Aorta (tissue), 5 donors: Measurements from ENCODE around the gene OSGIN1. TPM values are rescaled to one million over a fixed set of nuclear protein-coding genes. Genes with fewer than 3 reads are reported as not detected.

Source experiments
- ATAC-seq: fragments of 200-7000 bp; cut with Tn5 transposase; one replicate; pipeline ENCODE4 v1.9.1; 2022; ENCODE audit warnings: moderate library complexity; ENCODE audit not compliant: low FRiP score
- DNase-seq, 2 donors: peaks; one replicate each; pipeline ENCODE4 v3.0.0-alpha.2; 2020
- H3K27ac ChIP-seq, 2 donors: one replicate each; pipeline ENCODE4 v1.5.1; 2013; ENCODE audit warnings: low read length in 2 of 2, mild to moderate bottlenecking in 2 of 2, moderate library complexity in 2 of 2, control low read depth in 1 of 2, inconsistent platforms in 1 of 2, low read depth in 1 of 2
- H3K27me3 ChIP-seq, 2 donors: one replicate each; pipeline ENCODE4 v1.6.1; 2013; ENCODE audit warnings: control low read depth in 1 of 2, low read length in 1 of 2, mild to moderate bottlenecking in 1 of 2, moderate library complexity in 1 of 2; ENCODE audit not compliant: insufficient read depth in 2 of 2, control insufficient read depth in 1 of 2
- H3K36me3 ChIP-seq, 2 donors: one replicate each; pipeline ENCODE4 v1.6.1; 2013; ENCODE audit warnings: control low read depth in 1 of 2, low read length in 1 of 2, mild to moderate bottlenecking in 1 of 2; ENCODE audit not compliant: insufficient read depth in 2 of 2, control insufficient read depth in 1 of 2
- H3K4me1 ChIP-seq, 2 donors: one replicate each; pipeline ENCODE4 v1.6.1; 2013; ENCODE audit warnings: low read length in 2 of 2, control low read depth in 1 of 2, mild to moderate bottlenecking in 1 of 2, moderate library complexity in 1 of 2; ENCODE audit not compliant: insufficient read depth in 2 of 2, control insufficient read depth in 1 of 2
- H3K4me3 ChIP-seq, 2 donors: one replicate each; pipeline ENCODE4 v1.5.1; 2013; ENCODE audit warnings: low read length in 2 of 2, control low read depth in 1 of 2, mild to moderate bottlenecking in 1 of 2
- H3K9me3 ChIP-seq: one replicate; pipeline ENCODE4 v1.6.1; 2013; ENCODE audit warnings: mild to moderate bottlenecking, low read length; ENCODE audit not compliant: control insufficient read depth
- WGBS, 2 donors: extraction: QIAGEN DNeasy Blood & Tissue Kit; methylation state at CpG; one replicate each; pipeline ENCODE4 v1.1.7; 2013; 5-methylcytosine and 5-hydroxymethylcytosine counted together
- intact Hi-C, 2 donors: fragments of 100-400 bp; cut with DNase I; formaldehyde crosslinking; loops; one replicate each; pipeline versions ENCODE4 v1.14.2 to v1.15.0; 2022
- polyA plus RNA-seq, 2 donors: library from polyadenylated mRNA; stranded (reverse); fragments of 200-250 nt; gene quantifications; one replicate each; pipeline ENCODE4 v1.2.3, GENCODE V29; 2013
- total RNA-seq, 2 donors: library from RNA; stranded (reverse); fragmentation: NEBNext Ultra II Directional; extraction: Animal tissue kit (Norgen Biotek cat#: 25700); gene quantifications; one replicate each; pipeline ENCODE4 v1.2.1, GENCODE V29; 2021
- donor health status: healthy with polysubstance abuse.
- donor health status: Bipolar disorder and iron deficiency.
- donor health status: DM: no; HTN: no; CAD: no.
- donor health status: DM: no; HTN: no; CAD: no.
- donor health status: DM: yes; HTN: yes; CAD: no.

The OSGIN1 gene
- total and polyA plus RNA-seq, 4 donors: 10.0 to 13.7 (median 12.0) TPM

- DNase-seq (peak in 1 of 2 donors; percentile 38), ATAC-seq (no peak)
- H3K27ac ChIP-seq: no peak overlapping the region
- H3K4me3 ChIP-seq: no peak overlapping the region
- no peaks in the 10 kb centered on the region for H3K27me3 ChIP-seq
- H3K36me3 ChIP-seq: peaks cover 0 to 2% of the 10 kb centered on the region in 2 donors
- intact Hi-C loops: loop anchor here (5.0 to 10.0 kb wide), 2 partner anchors 216 to 219 kb away; partner anchors contain the start of gene TAF1C (in 1 of the 2)
- H3K4me1 ChIP-seq: no peaks in the 10 kb centered on the region
- 93 to 95% methylated on average over 8 to 13 of the region's 13 CpGs for WGBS, 2 donors
- H3K9me3 ChIP-seq: no peaks in the 10 kb centered on the region
These were observed 13.2 kb downstream of the OSGIN1 start for GRCh38 chr16:83966153-83966696.

GRCh38 chr16:83967091-83967490, 14.1 kb downstream of the OSGIN1 start:
- Histone ChIP-seq H3K9me3 (no peaks in the 10 kb centered on the region), H3K4me1 (no peaks in the 10 kb centered on the region), H3K4me3 (no peak overlapping the region), H3K27me3 (no peaks in the 10 kb centered on the region), H3K27ac (no peak overlapping the region), H3K36me3 (peaks cover 0 to 2% of the 10 kb centered on the region in 2 donors)
- 79 to 80% methylated on average over 2 of the region's 2 CpGs for WGBS, 2 donors
- intact Hi-C loops: loop anchor here (5.0 to 10.0 kb wide), 2 partner anchors 215 to 218 kb away; partner anchors contain the start of gene TAF1C (in 1 of the 2)
- no peak for ATAC-seq
- DNase-seq: peak in 1 of 2 donors; percentile 8

GRCh38 chr16:83967838-83968305, 14.8 kb downstream of the OSGIN1 start, which contains the start of gene NECAB2:
NECAB2 (plus strand) TSS chr16:83968244; CDS start chr16:83968649, 405 bp downstream.
- 11 to 13% methylated on average over 29 to 35 of the region's 35 CpGs for WGBS, 2 donors
- intact Hi-C loops: loop anchor here (5.0 to 10.0 kb wide), 2 partner anchors 214 to 217 kb away; partner anchors contain the start of gene TAF1C (in 1 of the 2)

GRCh38 chr16:83968306-83968851, 15.3 kb downstream of the OSGIN1 start:
- ATAC-seq (no peak), DNase-seq (no peak)
- Histone ChIP-seq H3K9me3 (no peaks in the 10 kb centered on the region), H3K4me1 (no peaks in the 10 kb centered on the region), H3K4me3 (peak overlapping the region; percentile 39 to 55), H3K27ac (no peak overlapping the region), H3K36me3 (peaks cover 0 to 2% of the 10 kb centered on the region in 2 donors), H3K27me3 (no peaks in the 10 kb centered on the region)
- intact Hi-C loops: loop anchor here (5.0 to 10.0 kb wide), 2 partner anchors 214 to 216 kb away; partner anchors contain the start of gene TAF1C (in 1 of the 2)
- 0 to 1% methylated on average over 7 to 87 of the region's 87 CpGs for WGBS, 2 donors

More at GRCh38 chr16:83967838-83968305, 14.8 kb downstream of the OSGIN1 start, which contains the start of gene NECAB2:
- no peak within 1 kb of the TSS for H3K27ac ChIP-seq
- no peaks in the 10 kb centered on the region for H3K9me3 ChIP-seq
- DNase-seq (peak in 1 of 2 donors; percentile 60), ATAC-seq (peak; percentile 36)
- peaks cover 0 to 2% of the 10 kb centered on the region in 2 donors for H3K36me3 ChIP-seq
- H3K4me3 ChIP-seq: peak within 1 kb of the TSS; percentile 39 to 55
- no peaks in the 10 kb centered on the region for H3K27me3 ChIP-seq
- H3K4me1 ChIP-seq: no peaks in the 10 kb centered on the region

- Histone ChIP-seq H3K27ac (no peak overlapping the region), H3K36me3 (peaks cover 0 to 2% of the 10 kb centered on the region in 2 donors), H3K4me3 (no peak overlapping the region), H3K4me1 (no peaks in the 10 kb centered on the region), H3K27me3 (no peaks in the 10 kb centered on the region), H3K9me3 (no peaks in the 10 kb centered on the region)
- intact Hi-C loops: loop anchor here (5.0 to 10.0 kb wide), 2 partner anchors 213 to 216 kb away; partner anchors contain the start of gene TAF1C (in 1 of the 2)
- ATAC-seq (no peak), DNase-seq (peak in 1 of 2 donors; percentile 45)
- WGBS, 2 donors: 4 to 5% methylated on average over 24 to 45 of the region's 45 CpGs
These were observed 16.0 kb downstream of the OSGIN1 start for GRCh38 chr16:83968891-83969649.

GRCh38 chr16:83969771-83970429, 16.9 kb downstream of the OSGIN1 start:
- no peak overlapping the region for H3K4me3 ChIP-seq
- ATAC-seq: no peak
- 49 to 62% methylated on average over 16 to 18 of the region's 18 CpGs for WGBS, 2 donors
- intact Hi-C loops: loop anchor here (5.0 to 10.0 kb wide), 2 partner anchors 212 to 215 kb away; partner anchors contain the start of gene TAF1C (in 1 of the 2)
- H3K27me3 ChIP-seq: no peaks in the 10 kb centered on the region
- no peak overlapping the region for H3K27ac ChIP-seq
- H3K9me3 ChIP-seq: no peaks in the 10 kb centered on the region
- no peaks in the 10 kb centered on the region for H3K4me1 ChIP-seq
- H3K36me3 ChIP-seq: peaks cover 0 to 2% of the 10 kb centered on the region in 2 donors
- peak; percentile 38 to 69 for DNase-seq

GRCh38 chr16:83970430-83970815, 17.4 kb downstream of the OSGIN1 start:
- no peaks in the 10 kb centered on the region for H3K27me3 ChIP-seq
- H3K4me1 ChIP-seq: no peaks in the 10 kb centered on the region
- intact Hi-C loops: no loop called here
- H3K36me3 ChIP-seq: peaks cover 0 to 2% of the 10 kb centered on the region in 2 donors
- H3K9me3 ChIP-seq: no peaks in the 10 kb centered on the region
- 85% methylated on average over 6 of the region's 6 CpGs for WGBS, 2 donors
- no peak overlapping the region for H3K4me3 ChIP-seq
- H3K27ac ChIP-seq: no peak overlapping the region
- no peak for ATAC-seq
- peak; percentile 38 to 66 for DNase-seq
